SK-MEL-5 (cell line): ENCODE data around the gene NUP188. TPM values are rescaled to one million over a fixed set of nuclear protein-coding genes. Genes with fewer than 3 reads are reported as not detected.
"Not testable (repeated sequence)": the region's sequence is repeated elsewhere in the genome, so short reads cannot be mapped to it uniquely, and the experiment has no call there.

Experiments used
- DNase-seq: peaks from one replicate; pipeline ENCODE4 v3.0.0-alpha.2; 2016; ENCODE audit warnings: low read depth, low spot score
- in situ Hi-C: cut with HindIII; loops from 2 replicates; pipeline ENCODE4 v1.10.0; 2016; ENCODE audit warnings: low sequenced_read_pairs, high pct_unique_total_duplicates, low pct_unique_long_range_greater_than_20kb
- total RNA-seq: library from RNA; depleted of rRNA; stranded (reverse); fragments of >200 nt; shearing (Covaris generic); gene quantifications from 2 replicates; pipeline ENCODE4 v1.2.3, GENCODE V29; 2014

Gene NUP188
- total RNA-seq, 1 experiment from 2014 or later, result 33.9 TPM

DNA sequence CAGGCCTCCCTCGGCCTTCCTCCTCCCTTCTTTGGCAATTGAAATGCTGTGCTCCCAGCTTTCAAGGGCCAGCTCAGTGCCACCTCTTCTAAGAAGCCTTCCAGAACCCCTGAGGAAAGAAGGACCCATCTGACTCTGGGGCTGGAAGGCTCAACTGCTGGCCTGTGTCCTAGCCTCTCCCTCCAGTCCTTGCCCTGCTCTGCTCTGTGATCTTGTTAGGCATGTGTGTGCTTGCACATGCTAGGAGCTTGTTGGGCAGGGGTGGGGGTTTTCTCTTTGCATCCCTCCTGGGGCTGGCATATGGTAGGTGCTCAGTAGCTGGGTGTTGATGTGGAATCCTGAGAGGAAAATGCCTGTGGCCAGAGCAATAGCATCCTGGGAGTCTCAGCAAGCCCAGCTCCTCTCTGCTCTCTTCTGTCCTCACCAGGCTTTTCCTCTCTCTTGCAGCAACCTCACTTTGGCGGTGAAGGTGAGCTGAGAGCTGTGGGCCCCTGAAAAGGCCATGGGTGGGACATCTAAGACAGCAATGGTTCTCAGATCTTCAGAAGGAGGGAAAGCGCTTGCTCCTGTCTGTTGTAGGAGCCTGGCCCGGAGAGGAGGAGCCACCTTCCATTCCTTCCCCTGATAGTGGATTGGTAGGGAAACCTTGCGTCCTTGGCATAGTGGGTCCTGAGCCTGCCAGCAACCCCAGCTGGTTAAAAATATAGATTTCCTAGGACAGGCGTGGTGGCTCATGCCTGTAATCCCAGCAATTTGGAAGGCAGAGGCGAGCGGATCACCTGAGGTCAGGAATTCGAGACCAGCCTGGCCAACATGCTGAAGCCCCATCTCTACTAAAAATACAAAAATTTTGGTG is 10.0 kb upstream of the NUP188 start:
- no peak for DNase-seq
- in situ Hi-C loops, result no loop called here

DNA sequence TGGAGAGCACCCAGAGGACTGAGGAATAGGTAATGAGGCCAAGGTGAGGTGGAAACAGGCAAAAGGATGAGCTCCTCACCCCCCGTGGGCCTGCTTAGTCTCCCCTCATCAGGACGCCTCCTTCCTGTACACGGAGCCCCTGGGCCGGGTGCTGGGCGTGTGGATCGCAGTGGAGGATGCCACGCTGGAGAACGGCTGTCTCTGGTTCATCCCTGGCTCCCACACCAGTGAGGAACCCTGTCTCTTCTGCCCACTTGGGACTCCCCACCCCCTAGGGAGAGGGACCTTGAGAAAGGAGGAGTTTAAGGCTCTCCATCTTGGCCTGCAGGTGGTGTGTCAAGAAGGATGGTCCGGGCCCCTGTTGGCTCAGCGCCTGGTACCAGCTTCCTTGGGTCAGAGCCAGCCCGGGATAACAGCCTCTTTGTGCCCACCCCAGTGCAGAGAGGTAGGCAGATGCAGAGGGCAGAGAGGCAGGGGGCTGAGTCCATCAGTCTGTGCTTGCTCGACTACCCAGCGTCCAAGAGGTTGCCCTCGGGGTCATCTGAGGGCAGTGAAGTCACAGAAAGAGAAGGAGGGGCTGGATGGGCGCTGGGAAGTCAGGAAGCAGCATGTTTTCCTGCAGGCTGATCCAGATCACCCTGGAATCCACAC is 7.1 kb upstream of the NUP188 start:
- DNase-seq, result no peak
- in situ Hi-C loops, result no loop called here

DNA sequence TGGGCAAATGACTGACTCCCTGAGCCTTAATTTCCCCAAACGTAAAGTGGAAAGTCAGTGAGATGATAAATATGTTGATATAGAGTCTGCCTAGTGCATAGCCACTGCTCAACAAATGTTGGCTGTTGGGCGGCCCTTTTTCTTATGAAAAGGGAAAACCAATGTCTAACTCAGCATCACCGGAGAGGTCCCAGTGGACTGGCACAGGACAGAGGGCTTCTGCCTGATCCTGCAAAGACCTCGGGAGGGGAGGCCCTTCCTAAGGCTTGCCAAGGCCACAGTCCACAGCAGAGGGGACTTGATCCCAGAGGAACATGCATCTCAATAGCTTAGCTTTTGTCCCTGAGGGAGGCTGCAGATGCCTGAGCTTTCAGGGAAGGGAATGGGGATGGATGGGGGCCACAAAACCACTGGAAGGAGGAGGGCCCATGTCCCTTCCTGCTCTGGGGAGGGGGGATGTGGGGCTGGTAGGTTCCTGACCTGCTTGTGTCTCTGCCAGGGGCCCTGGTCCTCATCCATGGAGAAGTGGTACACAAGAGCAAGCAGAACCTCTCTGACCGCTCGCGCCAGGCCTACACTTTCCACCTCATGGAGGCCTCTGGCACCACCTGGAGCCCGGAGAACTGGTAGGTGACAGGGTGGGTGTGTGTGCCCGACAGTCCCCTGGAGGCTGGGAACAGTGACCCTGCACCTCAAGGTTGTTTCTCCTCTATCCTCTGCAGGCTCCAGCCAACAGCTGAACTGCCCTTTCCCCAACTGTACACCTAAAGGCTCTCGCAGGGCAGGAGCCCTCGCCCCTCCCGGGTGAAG is 6.3 kb upstream of the NUP188 start:
- in situ Hi-C loops, result no loop called here

DNA sequence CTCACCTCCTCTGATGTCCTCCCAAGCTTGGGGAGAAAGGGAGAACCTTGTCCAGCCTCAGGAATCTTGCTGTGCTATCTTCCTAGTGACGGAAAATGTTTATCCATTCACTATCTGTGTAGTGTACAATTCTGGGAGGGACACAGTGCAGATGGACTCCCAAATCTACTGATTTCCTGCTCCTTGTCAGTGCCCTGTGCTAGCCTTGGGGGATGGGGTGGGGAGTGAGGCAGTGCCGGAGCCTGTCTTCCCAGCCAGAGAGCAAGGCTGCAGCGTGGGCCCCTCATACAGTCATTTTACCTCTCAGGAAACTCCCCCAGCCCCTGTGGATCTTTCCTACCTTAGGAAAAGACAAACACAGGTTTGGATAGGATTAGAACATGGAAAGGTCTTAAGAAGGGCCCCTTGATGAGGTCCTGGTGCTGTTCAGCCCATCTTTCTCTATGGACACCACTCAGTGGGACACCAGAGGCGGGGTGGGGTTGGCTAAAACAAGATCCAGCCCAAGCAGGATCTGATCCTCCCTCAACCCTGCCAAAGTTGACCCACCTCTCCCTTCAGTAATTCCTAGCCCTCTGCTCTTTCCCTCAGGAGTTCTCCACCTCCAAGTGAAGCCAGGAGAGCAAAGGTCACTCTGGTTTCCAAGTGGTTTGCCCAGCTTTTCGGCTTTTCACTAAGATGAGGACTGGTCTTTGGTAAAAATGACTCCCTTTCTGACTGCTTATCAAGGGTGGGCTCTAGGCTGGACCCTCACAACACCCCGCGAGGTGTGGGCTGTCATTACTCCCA is 3.5 kb upstream of the NUP188 start:
- DNase-seq, result no peak
- in situ Hi-C loops, result no loop called here

More for the DNA sequence above, 6.3 kb upstream of the NUP188 start:
- DNase-seq, result no peak

DNA sequence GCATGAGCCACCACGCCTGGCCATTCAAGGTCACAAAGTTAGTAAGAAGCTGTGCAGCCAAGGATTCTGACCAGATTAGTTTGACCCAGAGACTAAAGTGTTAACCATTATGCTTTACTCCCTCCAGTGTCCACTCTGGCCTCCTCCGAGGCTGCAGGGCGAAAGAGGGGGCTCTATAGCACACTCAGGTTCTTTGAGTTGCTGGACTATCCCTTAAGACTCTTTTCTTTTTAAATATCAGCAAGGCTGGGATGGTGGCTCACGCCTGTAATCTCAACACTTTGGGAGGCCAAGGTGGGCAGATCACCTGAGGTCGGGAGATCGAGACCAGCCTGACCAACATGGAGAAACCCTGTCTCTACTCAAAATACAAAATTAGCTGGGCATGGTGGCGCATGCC is 2.5 kb upstream of the NUP188 start:
- DNase-seq, in situ Hi-C loops: not testable (repeated sequence)

DNA sequence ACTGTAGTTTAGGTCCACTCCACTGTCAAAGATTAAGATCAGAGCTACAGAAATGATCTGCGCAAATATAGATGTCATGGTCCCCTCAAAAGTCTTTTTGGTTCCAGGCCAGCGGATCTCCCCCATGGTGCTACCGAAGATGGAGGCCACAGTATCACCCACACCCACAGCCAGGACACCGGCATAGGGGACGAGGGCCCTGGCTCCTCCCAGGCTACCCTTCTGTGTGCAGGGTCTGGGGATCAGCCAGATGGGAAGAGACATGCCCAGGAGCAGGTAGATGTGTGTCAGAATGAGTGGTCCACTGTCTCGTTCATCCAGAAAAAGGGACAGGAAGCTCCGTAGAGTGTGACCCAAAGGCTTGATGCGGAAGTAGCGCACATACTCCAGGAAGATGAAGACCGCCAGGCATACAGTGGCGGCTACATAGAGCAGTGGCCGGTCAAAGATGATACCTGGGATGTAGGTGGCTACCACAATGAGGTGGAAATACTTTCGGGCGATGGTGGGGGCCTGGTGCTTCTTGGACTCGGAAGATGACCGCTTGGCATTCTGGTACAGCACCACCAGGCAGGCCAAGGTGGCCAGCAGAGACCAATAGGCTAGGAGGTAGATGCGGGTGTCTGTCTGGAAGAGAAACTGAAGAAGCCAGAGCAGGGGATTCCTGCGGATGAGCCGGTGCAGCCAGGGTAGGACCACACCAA is 1.5 kb upstream of the NUP188 start:
- in situ Hi-C loops, result no loop called here
- DNase-seq, result no peak

DNA sequence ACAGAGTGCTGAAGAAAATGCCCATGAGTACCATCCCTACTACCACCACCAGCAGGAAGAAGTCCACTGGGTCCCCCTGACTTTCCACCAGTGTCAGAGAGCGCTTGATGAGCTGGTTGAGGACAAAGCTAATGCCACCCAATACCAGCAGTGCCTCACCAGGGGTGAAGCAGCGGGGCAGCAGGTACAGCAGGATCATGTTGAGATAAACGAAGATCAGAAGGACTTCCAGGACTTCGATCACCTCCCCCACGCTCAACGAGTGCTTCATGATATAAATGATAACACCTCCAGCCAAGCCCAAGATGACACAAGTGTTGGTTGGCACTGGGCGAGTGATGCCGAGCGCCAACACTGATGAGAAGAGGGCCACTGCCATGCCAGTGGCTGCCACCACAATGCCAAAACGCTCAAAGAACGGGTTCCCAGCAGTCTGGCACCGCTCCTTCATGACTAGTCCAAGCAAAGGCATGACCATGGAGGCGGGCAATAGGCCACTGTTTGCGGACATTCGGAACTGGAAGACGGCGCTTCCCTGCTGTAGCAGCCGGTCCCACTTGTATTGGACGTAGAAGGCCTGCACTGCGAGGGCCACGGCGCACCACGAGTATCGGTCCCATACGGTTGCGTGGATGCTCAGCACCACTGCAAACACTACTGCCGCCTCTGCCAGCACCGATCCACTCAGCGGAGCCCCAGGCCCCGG is 775 bp upstream of the NUP188 start:
- DNase-seq, result no peak
- in situ Hi-C loops, result no loop called here

DNA sequence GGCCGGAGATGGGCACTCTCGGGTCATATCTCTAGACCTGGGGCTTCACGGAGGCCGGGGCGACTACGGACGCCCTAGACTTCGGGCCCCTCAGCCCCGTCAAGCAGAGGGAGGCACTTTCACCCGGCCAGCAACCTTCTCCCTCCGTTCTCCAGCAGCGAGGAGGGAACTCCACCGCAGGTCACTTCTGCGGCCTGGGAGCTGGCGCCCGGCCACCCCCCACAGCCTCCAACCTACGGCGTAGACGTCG is 297 bp upstream of the NUP188 start:
- in situ Hi-C loops, result no loop called here
- no peak for DNase-seq

DNA sequence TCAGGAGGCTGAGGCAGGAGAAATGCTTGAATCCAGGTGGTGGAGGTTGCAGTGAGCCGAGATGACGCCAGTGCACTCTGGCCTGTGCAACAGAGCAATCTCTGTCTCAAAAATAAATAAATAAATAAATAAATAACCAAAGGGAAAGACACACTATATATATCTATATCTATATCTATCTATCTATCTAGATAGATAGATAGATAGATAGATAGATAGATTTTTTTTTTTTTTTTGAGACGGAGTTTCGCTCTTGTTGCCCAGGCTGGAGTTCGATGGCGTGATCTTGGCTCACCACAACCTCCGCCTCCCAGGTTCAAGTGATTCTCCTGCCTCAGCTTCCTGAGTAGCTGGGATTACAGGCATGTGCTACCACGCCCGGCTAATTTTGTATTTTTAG is 13.9 kb downstream of the NUP188 start:
- DNase-seq, in situ Hi-C loops: not testable (repeated sequence)

DNA sequence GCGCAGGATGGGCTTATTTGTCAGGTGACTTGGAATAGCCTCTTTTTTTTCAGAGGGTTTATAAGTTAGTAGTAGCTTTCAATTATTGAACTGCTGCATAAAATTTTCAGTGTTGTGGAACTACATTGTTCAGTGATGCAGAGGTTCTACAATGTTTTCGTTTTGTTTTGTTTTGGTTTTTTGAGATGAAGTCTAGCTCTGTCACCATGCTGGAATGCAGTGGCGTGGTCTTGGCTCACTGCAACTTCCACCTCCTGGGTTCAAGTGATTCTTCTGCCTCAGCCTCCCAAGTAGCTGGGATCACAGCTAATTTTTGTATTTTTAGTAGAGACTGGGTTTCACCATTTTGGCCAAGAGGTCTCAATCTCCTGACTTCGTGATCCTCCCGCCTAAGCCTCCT is 22.0 kb downstream of the NUP188 start:
- in situ Hi-C loops, result no loop called here
- no peak for DNase-seq

DNA sequence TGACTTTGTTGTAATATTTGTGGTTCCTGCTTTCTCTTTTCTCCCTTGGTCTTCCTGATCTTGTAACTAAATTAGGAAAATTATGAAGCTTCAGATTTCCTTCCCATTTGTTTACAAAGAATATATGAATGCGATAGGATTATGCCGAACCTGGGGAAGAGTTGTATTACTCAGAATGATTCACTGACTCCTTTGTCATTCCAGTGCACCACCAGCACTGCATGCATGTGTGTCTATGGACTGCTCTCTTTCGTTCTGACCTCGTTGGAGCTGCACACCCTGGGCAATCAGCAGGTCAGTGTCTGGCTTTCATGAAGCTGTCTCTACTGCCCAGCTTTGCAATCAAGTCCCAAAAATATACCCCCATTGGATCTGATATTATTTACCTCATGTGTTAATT is 25.5 kb downstream of the NUP188 start:
- no peak for DNase-seq
- in situ Hi-C loops, result no loop called here

DNA sequence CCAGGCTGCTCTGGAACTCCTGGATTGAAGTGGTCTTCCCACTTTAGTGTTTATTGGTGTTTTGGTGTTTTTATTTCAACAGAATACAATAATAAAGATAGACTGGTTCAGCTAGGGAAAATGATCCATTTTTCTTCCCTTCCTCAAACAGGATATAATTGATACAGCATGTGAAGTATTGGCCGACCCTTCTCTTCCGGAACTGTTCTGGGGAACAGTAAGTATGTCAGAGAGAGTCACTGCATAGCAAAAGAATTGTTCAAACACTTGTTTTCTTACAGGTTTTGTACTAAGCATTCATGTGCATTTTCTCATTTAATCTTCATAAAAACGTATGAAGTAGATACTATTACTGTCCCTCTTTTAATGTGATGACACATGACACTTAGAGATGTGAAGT is 31.6 kb downstream of the NUP188 start:
- DNase-seq, result no peak
- in situ Hi-C loops, result no loop called here

DNA sequence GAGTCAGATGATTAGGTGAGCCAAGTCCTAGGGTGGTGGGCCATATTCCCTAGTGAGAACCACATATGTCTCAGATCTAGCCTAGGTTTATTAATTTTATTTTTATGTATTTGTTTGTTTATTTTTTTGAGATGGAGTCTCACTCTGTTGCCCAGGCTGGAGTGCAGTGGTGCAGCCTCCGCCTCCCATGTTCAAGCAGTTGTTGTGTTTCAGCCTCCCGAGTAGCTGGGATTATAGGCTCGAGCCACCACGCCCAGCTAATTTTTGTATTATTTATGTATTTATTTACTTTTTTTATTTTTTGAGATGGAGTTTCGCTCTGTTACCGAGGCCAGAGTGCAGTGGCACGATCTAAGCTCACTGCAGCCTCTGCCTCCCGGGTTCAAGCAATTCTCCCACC is 36.0 kb downstream of the NUP188 start:
- no peak for DNase-seq
- in situ Hi-C loops, result no loop called here

DNA sequence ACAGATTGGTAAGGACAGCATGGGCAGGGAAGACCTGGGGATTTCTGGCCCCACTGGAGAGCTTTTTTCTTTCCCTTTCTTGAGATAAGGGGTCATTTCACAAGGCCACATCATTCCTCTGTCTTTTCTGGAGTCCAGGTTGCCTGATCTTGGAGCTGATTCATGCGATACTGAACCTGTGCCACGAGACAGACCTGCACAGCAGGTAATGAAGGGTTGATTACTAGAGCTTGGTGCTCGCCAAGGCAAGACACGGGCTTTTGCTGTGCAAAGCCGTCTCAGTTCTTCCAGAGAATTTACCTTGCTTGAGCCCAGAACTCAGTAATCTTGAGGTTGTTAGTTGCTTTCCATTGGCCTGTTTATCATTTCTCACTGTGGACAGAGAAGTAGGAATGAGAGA is 39.2 kb downstream of the NUP188 start:
- no peak for DNase-seq
- in situ Hi-C loops, result no loop called here

DNA sequence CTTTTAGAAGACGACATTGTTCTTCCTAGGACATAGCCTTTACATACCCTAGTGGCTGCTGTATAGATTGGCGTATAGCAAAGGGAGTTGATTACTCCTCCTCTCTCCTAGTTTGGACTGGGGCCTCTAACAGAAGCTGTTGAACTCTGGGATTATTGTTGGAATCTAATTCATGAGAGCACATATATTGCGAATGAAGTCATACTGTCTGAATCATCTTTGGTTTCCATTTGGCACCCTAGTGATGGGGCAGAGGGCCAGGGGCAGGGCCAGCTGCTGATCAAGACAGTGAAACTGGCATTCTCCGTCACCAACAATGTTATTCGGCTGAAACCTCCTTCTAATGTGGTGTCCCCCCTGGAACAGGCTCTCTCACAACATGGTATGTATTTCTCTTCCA is 40.3 kb downstream of the NUP188 start:
- in situ Hi-C loops, result no loop called here
- no peak for DNase-seq

DNA sequence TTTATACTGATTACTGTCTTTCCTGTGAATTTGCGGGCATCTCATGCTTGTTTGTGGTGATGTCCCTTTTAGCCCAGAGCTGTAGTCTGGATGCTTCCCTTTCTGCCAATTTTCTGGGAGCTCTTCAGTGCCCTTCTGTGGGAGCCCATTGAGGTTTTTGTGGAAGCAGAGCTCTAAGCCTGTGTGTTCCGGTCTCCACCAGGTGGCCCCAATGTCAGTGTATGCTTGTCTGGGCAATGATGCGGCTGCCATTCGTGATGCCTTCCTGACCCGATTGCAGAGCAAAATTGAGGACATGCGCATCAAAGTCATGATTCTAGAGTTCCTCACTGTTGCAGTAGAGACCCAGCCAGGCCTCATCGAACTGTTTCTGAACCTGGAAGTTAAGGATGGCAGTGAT is 45.5 kb downstream of the NUP188 start:
- in situ Hi-C loops, result no loop called here
- DNase-seq, result peak; percentile 46

DNA sequence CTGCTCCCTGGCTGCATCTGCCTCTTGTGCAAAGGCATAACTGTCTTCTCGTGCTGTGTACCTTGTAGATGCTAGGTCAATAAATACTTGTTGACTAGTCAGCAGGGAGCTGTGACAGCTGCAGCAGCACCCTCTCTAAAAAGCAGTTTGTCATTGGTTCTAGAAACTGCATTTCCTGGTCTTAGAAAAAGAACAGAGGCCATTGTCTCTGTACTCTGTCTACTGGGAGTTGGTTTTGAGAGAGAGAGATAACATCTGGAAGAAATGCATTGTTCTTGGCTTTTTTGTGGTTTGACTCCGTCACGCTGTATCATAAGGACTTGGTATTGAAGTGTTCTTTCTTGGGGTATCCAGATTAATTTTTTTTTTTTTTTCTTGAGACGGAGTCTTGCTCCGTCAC is 48.3 kb downstream of the NUP188 start:
- DNase-seq, result no peak
- in situ Hi-C loops, result no loop called here
